Stimulated activated CD8-positive, alpha-beta memory T cell treated with anti-CD3 and anti-CD28 coated beads, Interleukin-7, amount 100 ng/mL, for 1 hour (primary cell): Measurements from ENCODE around the gene RPS6KA5.
"Not testable (repeated sequence)": the region's sequence is repeated elsewhere in the genome, so short reads cannot be mapped to it uniquely, and the experiment has no call there.

Experiments used
- DNase-seq, 2 donors: peaks; one replicate each; pipeline ENCODE4 v3.0.0-alpha.2; 2020; ENCODE audit warnings: low read depth in 2 of 2

Gene RPS6KA5

DNA sequence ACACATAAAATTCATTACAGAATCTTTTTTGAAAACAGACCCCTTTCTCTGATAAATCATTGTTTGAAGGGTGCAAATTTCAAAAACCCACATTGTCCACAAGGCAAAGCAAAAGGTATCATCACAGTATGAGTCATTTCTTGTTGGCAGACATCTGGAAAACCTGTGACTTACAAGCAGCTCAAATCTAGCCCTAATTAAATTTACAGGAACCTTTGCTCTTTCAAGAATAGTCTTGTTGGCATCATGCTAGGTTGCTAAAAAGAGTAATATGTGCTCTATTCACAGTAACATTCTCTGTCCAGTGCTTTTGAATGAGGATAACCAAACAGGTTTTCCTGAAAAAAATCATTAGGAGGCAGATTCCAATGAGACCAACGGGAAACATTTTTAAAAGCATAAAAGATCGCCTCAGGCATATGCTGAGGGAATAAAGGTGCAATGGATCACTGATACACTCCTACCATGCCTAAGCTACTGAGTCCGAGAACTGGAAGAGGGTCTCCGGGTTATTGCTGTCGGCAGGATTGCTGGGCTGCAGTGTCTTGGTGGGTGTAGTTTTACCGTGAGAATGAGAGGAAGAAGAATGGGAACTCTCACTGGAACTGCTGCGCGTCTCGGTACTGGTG, 188.7 kb downstream of the RPS6KA5 start:
- DNase-seq, result no peak

DNA sequence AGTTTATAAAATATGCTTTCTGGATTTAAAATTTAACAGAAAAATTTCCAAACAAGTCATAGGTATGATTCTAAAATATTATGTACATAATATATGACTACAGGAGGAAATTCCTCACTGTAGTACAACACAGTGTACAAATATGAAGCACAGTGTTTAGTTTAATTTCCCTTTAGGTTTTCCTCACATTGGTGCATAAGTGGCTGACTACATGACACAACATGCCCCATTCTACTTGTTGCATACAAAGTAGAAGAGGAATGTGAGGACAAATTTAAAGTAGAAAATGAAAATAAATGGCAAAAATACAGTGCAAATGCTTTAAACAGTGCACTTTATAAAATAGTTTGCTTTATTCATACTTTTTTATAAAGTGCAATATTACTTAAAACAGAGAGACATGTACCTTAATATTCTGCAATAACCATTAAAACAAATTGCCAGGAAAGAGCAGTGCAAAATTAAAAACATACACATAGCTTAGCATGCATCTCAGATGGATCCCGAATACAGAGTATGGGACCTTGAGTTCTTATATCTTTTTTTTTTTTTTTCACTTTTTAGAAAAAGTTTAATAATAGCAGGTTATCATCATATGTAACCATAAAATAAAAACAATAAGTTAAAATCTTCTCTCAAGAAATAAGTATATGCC, 189.4 kb downstream of the RPS6KA5 start:
- no peak for DNase-seq

DNA sequence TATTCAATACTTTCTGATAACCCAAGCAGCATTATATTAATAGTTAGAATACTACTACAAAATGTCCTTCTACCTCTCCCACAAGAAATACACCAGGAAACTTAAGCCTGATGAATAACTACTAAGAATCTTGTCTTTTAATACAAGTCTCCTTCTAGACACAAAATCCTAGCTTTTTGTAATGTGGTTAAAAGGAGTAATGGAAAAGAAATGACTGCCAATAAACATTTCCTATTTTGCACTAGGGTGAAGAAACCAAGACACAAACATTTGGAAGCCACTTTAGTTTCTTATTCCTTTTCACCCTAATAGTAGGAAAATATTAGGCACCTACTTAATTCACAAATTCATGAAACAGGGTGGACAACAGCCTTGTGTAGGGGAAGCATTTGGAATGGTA, 192.9 kb downstream of the RPS6KA5 start:
- no peak for DNase-seq

DNA sequence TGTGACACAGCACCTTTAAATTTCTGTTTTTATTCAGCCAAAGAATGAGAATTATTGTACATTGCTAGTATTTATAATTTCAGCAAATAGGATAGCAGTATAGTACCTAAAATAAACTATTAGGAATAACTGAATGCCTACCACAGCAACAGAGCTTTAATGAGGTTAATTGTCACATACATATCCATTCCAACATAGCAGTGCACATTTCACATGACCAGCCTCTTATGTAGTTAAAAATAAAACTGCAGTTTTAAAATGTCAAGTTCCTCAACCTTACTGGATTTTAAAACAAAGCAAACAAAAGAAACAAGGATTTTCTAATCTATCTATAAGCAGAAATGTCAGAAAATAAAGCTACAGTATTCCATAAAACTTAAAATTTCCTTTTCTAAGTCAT, 193.6 kb downstream of the RPS6KA5 start:
- DNase-seq, result no peak

DNA sequence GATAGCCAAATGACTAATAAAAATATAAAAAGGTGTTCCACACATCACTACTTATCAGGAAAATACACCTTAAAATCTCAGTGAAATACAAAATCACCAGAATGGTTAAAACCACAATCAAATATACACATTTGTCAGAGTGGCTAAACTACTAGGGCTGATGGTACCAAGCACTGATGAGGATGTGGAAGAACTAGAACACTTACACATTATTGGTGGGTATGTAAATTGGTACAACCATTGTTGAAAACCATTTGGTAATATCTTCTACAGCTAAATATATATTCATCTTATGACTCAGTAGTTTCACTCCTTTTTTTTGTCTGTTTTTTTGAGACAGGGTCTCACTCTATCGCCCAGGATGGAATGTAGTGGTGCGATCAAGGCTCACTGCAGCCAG, 195.7 kb downstream of the RPS6KA5 start:
- no peak for DNase-seq

DNA sequence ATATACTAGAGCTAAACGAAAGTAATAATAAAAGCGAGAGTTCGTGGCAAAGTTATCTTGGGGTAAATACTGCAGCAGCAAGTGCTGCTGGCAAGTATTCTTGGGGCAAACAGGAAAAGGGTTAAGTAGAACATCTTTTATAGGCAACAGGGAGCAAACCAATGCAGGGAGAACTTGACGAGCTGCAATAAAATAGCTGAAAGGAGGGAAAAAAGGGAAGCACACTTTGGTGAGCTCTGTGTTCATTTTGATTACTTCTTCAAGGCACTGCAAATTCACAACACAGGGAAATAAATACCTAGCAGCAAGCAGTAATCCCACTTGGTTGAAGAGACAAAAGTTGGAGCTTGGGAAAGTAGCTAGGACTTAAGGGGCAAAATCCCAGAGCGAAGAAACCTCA, 201.9 kb downstream of the RPS6KA5 start:
- DNase-seq, result no peak

- no peak for DNase-seq
These were observed 202.6 kb downstream of the RPS6KA5 start for GRCh38 chr14:90857866-90858265.

- not testable (repeated sequence) for DNase-seq
These were observed 204.3 kb downstream of the RPS6KA5 start for GRCh38 chr14:90856115-90856514.

DNA sequence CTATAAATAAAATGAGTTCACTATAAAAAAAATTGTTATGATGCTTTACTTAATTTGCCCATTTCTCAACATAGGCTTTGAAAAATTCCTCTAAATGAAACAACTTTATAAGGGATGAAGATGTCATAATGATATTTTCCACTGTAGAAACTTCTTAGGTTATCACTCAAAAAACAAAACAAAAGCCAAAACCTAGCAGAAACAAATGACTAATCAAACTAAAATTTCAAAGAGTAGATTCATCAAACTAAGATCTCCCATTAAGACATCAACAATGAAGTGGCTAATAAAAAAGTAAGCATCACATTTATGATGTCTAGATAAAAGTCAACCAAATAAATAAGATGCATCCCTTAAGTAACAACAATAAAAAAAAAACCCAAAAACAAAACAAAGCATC, 207.3 kb downstream of the RPS6KA5 start:
- DNase-seq, result no peak

DNA sequence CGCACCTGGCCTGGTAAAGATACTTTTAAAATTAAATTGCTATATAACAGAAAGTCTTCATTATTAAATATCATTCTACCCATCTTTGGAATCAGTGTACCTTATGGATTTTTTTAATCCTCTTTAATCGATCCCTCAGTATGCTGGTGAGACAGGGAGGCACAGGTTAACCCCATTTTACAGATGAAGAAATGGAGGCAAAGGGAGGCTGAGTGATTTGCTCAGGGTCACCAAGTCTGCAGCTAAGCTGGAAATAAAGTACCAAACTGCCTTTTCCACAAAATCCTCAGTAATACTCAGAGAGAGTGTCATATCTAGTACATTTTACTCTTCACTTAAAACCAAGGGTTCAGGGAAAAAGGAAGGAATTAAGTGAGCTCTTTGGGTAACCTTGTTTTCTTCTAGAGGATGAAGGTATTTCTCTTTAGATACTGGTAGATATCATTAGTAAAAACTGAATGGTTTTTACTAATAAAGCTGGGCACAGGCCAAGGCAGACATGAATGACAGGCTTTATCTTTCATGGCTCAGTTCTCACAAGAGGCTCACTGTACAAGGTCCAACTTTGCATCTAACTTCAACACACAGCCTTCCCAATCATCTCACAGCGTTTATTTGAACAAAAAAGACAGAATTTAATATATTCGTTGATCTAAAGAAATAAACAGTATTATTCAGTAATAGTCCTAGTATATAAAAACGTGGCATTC, 209.0 kb downstream of the RPS6KA5 start:
- no peak for DNase-seq

DNA sequence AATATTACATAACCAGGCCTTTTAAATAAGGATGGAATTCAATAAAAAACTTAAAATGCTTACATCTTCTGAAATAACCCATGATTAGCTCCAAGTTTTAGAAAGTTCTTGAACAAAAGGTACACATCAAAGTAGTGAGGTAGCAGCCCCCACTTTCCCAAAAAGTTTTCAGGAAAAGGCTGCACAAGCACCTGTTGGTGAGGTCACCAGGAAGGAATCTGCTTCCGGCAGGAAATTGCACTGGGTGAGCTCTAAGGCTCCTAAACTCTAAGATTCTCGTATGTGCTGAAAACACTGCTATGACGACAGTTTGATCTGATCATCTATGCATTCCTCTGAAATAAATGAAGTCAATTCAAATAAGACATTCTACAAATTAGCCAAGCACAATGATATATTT, 210.0 kb downstream of the RPS6KA5 start:
- DNase-seq, result no peak

GRCh38 chr14:90849787-90850444, 210.5 kb downstream of the RPS6KA5 start:
- DNase-seq, result no peak

DNA sequence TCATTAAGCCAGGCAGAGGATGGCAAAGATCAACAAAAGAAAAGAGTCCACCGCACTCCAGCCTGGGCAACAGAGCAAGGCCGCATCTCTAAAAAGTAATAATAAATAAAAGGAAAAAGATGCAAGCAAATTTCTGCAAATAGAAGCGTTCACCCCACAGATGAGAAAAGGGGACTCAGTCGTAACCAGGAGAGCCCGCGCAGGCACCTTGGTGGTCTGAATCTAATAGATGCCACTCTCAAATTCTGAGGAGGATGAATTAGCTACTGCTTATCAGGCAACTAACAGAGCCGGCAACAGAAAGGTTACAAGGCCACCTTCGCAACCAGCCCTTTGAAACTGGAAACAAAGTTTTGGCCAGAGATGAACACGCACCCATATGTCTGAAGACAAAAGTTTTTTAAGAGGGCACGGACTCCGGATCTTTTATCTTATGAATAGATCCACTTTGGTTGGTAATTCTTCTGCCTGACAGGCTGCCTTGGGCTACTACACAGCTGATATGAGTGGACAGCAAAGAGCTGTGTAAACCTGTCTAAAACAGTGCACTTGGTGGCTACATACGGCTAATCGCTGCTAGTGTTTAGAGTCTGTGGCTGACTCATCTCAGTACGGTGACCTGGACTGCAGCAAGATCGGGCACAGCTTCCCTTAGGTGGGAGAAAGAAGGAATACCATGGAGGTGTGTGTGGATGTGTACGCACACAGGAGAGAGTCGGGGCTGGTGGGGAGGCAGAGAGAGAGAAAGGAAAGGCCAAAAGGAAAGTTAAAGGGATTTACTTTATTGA, 211.3 kb downstream of the RPS6KA5 start:
- DNase-seq, result no peak

- no peak for DNase-seq
These were observed 213.9 kb downstream of the RPS6KA5 start for GRCh38 chr14:90846511-90846910.

- no peak for DNase-seq
These were observed 216.1 kb downstream of the RPS6KA5 start for GRCh38 chr14:90844321-90844720.

DNA sequence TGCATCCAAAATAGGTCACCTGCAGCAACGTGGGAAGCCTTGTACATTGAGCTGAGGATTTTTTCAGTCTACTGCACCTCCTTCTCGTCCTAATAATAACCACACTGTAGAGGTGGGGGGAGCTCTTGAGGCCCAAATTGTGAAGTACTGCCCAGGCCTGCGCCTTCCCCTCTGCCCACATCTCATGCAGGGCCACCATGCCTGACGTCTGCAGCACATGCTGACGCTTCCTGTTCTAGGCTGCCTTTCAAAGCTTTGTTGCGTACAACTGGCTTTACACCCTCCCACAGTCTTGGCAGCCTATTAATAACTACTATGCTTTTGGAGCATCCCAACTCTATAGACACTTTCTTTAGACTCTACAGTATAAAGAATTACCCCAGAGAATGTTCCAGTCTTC, 217.7 kb downstream of the RPS6KA5 start:
- no peak for DNase-seq

DNA sequence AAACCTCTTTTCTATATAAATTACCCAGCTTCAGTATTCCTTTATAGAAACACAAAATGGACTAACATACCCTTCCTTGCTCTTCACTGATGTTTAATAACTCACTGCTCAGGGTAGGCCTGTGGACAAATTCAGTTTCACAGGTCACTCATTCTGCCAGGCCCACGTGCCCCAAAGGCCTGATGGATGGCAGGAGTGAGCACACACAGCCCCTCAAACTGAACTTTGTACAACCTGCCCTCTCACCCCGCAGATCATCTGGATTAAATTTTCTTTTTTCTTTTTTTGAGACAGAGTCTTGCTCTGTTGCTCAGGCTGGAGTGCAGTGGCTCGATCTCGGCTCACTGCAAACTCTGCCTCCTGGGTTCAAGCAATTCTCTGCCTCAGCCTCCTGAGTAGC, 219.8 kb downstream of the RPS6KA5 start:
- DNase-seq, result not testable (repeated sequence)

DNA sequence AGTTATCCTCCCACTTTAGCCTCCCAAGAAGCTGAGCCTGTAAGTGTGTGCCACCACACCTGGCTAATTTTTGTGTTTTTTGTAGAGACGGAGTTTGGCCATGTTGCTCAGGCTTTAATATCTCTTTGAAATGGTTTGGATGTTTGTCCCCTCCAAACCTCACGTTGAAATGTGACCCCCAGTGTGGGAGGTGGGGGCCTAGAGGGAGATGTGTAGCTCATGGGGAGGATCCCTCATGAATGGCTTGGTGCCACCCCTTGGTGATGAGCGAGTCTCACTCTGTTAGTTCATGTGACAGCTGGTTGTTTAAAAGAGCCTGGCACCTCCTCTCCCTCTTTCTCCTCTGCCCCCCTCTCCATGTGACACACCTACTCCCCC, 220.6 kb downstream of the RPS6KA5 start:
- DNase-seq, result no peak

DNA sequence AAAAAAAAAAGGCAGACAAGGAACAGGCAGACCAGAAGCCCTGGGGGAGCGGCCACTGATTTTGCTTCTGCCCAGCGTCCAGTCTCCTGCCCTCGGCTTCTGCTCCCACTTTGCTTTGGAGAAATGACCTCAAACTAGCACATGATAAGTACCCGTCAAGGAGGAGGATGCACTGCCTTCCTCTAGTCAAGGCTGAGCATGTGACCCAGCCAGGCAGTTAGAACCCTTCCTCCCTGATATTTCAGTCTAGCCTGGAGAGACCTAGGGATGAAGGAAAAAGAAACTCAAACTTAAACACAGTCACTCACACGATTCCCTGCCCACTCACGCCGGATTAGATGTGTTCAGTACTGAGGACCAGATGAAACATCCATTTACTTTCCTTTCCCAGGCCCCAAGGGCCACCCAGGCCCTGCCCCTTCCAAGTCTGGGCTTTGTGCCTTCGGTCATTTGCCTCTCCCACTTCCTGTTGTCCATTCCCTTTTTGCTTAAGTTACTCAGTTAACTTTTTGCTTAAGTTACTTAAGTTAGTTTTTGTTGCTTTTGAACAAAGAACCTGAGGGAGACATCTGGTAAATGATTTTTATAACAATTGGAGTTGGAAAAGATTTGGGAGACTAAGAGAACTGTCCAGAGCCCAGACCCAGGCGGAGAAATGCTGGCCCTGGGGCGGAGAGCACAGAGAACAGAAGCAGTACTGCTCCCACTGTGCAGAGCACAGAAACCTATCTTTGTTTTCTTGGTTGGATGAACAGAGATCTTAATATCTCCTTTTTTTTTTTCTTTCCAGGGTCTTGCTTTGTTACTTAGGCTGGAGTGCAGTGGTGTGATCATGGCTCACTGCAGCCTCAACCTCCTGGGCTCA, 221.2 kb downstream of the RPS6KA5 start:
- no peak for DNase-seq

GRCh38 chr14:90838531-90838930, 221.9 kb downstream of the RPS6KA5 start:
- DNase-seq, result not testable (repeated sequence)

- no peak for DNase-seq
These were observed 223.1 kb downstream of the RPS6KA5 start for GRCh38 chr14:90837355-90837754.
